Measurements from ENCODE around the gene GALNT7. TPM values are rescaled to one million over a fixed set of nuclear protein-coding genes. Genes with fewer than 3 reads are reported as not detected.
A peak's percentile ranks its signal among the peaks of the same experiment; 100 is the strongest.

Gene GALNT7
- total and polyA plus RNA-seq, 2 donors (not counting 3 experiments of a cell fraction or from before 2014, with no cell fraction given), result 19.6 to 54.6 TPM

DNA sequence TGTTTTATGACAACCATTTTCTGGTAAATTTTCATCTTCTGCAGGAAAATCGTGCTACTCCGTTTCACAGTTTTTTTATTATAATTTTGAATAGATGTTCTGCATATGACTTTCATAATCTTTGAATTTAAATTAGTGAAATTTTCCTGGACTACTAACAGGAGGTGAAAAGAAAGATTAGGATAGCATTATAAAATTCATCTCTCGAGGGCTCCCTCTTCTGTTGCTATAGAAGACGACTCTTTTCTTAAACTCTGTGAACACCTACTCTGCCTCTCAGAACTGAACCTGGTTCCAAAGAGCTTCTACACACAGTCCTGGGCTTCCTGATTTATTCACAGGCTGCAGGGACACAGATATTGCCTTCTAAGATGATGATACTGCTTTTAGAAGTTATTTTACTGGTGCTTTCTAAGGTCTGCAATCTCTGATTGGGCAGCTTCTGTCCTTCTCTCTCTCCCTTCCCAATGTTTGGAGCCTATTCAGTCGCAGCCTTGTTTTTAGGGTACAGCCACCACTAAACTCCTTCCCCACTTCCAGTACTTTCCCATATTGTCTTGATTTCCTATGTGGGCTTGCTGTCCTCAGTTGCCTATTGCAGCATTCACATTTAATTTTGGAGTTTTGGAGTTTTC lies 192.1 kb downstream of the GALNT7 start:
- H3K9me3 ChIP-seq (replicated peaks; ENCODE audit: control insufficient read depth, insufficient read depth, low read length), result no peaks in the 10 kb centered on the region
- CTCF ChIA-PET, result interaction anchor here (0.6 to 1.2 kb wide), 14 partner anchors 9 to 347 kb away, joined by 3 to 15 read pairs (median 5); partner anchors contain the start of genes HMGB2 and SAP30
- DNase-seq (ENCODE audit: low read depth, low spot score), result peak; percentile 12
- H3K27me3 ChIP-seq (ENCODE audit: control insufficient read depth in 2 of 2, insufficient read depth in 2 of 2, low read length in 2 of 2), result peaks cover 2 to 7% of the 10 kb centered on the region in 2 experiments
- no peaks in the 10 kb centered on the region for H3K79me2 ChIP-seq (ENCODE audit: control insufficient read depth, insufficient read depth, low read length)
- no peak for TF ChIP-seq GATA2 (IDR thresholded peaks at IDR 0.05; ENCODE audit: insufficient read depth, insufficient read length, low read depth, low read length)
- TF ChIP-seq, protein P1, sequence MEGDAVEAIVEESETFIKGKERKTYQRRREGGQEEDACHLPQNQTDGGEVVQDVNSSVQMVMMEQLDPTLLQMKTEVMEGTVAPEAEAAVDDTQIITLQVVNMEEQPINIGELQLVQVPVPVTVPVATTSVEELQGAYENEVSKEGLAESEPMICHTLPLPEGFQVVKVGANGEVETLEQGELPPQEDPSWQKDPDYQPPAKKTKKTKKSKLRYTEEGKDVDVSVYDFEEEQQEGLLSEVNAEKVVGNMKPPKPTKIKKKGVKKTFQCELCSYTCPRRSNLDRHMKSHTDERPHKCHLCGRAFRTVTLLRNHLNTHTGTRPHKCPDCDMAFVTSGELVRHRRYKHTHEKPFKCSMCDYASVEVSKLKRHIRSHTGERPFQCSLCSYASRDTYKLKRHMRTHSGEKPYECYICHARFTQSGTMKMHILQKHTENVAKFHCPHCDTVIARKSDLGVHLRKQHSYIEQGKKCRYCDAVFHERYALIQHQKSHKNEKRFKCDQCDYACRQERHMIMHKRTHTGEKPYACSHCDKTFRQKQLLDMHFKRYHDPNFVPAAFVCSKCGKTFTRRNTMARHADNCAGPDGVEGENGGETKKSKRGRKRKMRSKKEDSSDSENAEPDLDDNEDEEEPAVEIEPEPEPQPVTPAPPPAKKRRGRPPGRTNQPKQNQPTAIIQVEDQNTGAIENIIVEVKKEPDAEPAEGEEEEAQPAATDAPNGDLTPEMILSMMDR (IDR thresholded peaks at IDR 0.05; ENCODE audit: extremely low read depth in 1 of 2, insufficient read depth in 1 of 2, low read depth in 1 of 2, low read length in 2 of 2), result peak in 1 of 2 donors; percentile 30
- no peaks in the 10 kb centered on the region for H3K36me3 ChIP-seq (ENCODE audit: control insufficient read depth in 2 of 2, extremely low read depth in 1 of 2, insufficient read depth in 2 of 2, low read length in 2 of 2)
- no peaks in the 10 kb centered on the region for H4K20me1 ChIP-seq (replicated peaks; ENCODE audit: control insufficient read depth, extremely low read depth, insufficient read depth, low read length)
- no TSS peak for BruUV-seq (replicated peaks)
- H3K27ac ChIP-seq (ENCODE audit: insufficient read depth, low read depth, low read length), result no peak overlapping the region
- dilution Hi-C loops (cut with MboI; ENCODE audit: extremely low pct_ligation_motif_present, low sequenced_read_pairs), result no loop called here
- H3K4me2 ChIP-seq (ENCODE audit: insufficient read depth, low read length), result no peak overlapping the region
- peak overlapping the region; percentile 20 for H2AFZ ChIP-seq (ENCODE audit: low read depth, low read length)
- H3K4me1 ChIP-seq (ENCODE audit: control insufficient read depth, extremely low read depth, insufficient read depth, low read length), result no peaks in the 10 kb centered on the region
- FAIRE-seq, result peak; percentile 57
- H3K9ac ChIP-seq (replicated peaks; ENCODE audit: extremely low read depth, insufficient read depth, low read length), result no peak overlapping the region
- H3K4me3 ChIP-seq (replicated peaks in 1 of 3; ENCODE audit: insufficient read depth in 1 of 3, low read depth in 1 of 3, low read length in 3 of 3), result no peak overlapping the region
- intact Hi-C loops (cut with micrococcal nuclease), result no loop called here
- POLR2A ChIA-PET, result no interaction called here
- no peaks in the 10 kb centered on the region for H3K9me1 ChIP-seq (replicated peaks; ENCODE audit: control insufficient read depth, extremely low read depth, insufficient read depth, low read length)

DNA sequence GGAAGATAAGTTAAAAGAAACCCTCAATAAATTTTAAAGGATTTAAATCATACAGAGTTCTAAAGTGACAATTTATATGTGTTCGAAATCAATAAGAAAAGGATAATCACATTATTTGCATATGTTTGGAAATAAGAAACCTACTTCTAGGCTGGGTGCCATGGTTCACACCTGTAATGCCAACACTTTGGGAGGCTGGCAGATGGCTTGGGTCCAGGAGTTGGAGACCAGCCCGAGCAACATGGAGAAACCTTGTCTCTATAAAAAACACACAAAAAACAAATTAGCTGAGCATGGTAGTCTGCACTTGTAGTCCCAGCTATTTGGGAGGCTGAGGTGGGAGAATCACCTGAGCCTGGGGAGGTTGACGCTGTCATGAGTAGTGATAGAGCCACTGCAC lies 194.1 kb downstream of the GALNT7 start:
- FAIRE-seq (no peak), DNase-seq (ENCODE audit: low read depth, low spot score) (no peak)
- no peak overlapping the region for H3K4me3 ChIP-seq (replicated peaks in 1 of 3; ENCODE audit: insufficient read depth in 1 of 3, low read depth in 1 of 3, low read length in 3 of 3)
- H3K9me3 ChIP-seq (replicated peaks; ENCODE audit: control insufficient read depth, insufficient read depth, low read length), result no peaks in the 10 kb centered on the region
- H3K9ac ChIP-seq (replicated peaks; ENCODE audit: extremely low read depth, insufficient read depth, low read length), result no peak overlapping the region
- H3K36me3 ChIP-seq (ENCODE audit: control insufficient read depth in 2 of 2, extremely low read depth in 1 of 2, insufficient read depth in 2 of 2, low read length in 2 of 2), result no peaks in the 10 kb centered on the region
- TF ChIP-seq GATA2 (IDR thresholded peaks at IDR 0.05; ENCODE audit: insufficient read depth, insufficient read length, low read depth, low read length), result no peak
- TF ChIP-seq, protein P2, sequence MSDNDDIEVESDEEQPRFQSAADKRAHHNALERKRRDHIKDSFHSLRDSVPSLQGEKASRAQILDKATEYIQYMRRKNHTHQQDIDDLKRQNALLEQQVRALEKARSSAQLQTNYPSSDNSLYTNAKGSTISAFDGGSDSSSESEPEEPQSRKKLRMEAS (IDR thresholded peaks at IDR 0.05; ENCODE audit: insufficient read depth, insufficient read length), result no peak
- TF ChIP-seq FOS (IDR thresholded peaks at IDR 0.05; ENCODE audit: borderline replicate concordance, insufficient read depth, low read length), result no peak
- no peak for TF ChIP-seq POLR2A (IDR thresholded peaks at IDR 0.05; ENCODE audit: low read depth, low read length)
- TF ChIP-seq POLR2AphosphoS5 (IDR thresholded peaks at IDR 0.05; ENCODE audit: insufficient read depth, low read depth, low read length), result no peak
- TF ChIP-seq, protein P1 (IDR thresholded peaks at IDR 0.05; ENCODE audit: extremely low read depth in 1 of 2, insufficient read depth in 1 of 2, low read depth in 1 of 2, low read length in 2 of 2), result no peak
- TF ChIP-seq JUN (IDR thresholded peaks at IDR 0.05; ENCODE audit: borderline replicate concordance, insufficient read depth, insufficient read length, low read depth), result no peak
- no peak for TF ChIP-seq MYC (IDR thresholded peaks at IDR 0.05; ENCODE audit: low read depth, low read length)
- TF ChIP-seq EZH2 (IDR thresholded peaks at IDR 0.05; ENCODE audit: borderline replicate concordance, low read depth, low read length, severe bottlenecking), result no peak
- no peak overlapping the region for H3K4me2 ChIP-seq (ENCODE audit: insufficient read depth, low read length)
- no TSS peak for BruUV-seq (replicated peaks)
- H3K9me1 ChIP-seq (replicated peaks; ENCODE audit: control insufficient read depth, extremely low read depth, insufficient read depth, low read length), result no peaks in the 10 kb centered on the region
- POLR2A ChIA-PET, result no interaction called here
- H3K79me2 ChIP-seq (ENCODE audit: control insufficient read depth, insufficient read depth, low read length), result no peaks in the 10 kb centered on the region
- CTCF ChIA-PET, result no interaction called here
- peaks cover 10% of the 10 kb centered on the region for H3K4me1 ChIP-seq (ENCODE audit: control insufficient read depth, extremely low read depth, insufficient read depth, low read length)
- intact Hi-C loops (cut with micrococcal nuclease), result no loop called here
- dilution Hi-C loops (cut with MboI; ENCODE audit: extremely low pct_ligation_motif_present, low sequenced_read_pairs), result no loop called here
- H2AFZ ChIP-seq (ENCODE audit: low read depth, low read length), result no peak overlapping the region
- no peaks in the 10 kb centered on the region for H3K27me3 ChIP-seq (ENCODE audit: control insufficient read depth in 2 of 2, insufficient read depth in 2 of 2, low read length in 2 of 2)
- H4K20me1 ChIP-seq (replicated peaks; ENCODE audit: control insufficient read depth, extremely low read depth, insufficient read depth, low read length), result no peaks in the 10 kb centered on the region
- no peak overlapping the region for H3K27ac ChIP-seq (ENCODE audit: insufficient read depth, low read depth, low read length)

Data from endothelial cell of umbilical vein (primary cell).